DMS79 treated with DMSO at 0.1 percent for 48 hours (cell line): ENCODE data around the gene GSTM1.

Experiments used
- DNase-seq: peaks from one replicate; lab custom pipeline; 2025; lab: John Stamatoyannopoulos, UW

The GSTM1 gene

DNA sequence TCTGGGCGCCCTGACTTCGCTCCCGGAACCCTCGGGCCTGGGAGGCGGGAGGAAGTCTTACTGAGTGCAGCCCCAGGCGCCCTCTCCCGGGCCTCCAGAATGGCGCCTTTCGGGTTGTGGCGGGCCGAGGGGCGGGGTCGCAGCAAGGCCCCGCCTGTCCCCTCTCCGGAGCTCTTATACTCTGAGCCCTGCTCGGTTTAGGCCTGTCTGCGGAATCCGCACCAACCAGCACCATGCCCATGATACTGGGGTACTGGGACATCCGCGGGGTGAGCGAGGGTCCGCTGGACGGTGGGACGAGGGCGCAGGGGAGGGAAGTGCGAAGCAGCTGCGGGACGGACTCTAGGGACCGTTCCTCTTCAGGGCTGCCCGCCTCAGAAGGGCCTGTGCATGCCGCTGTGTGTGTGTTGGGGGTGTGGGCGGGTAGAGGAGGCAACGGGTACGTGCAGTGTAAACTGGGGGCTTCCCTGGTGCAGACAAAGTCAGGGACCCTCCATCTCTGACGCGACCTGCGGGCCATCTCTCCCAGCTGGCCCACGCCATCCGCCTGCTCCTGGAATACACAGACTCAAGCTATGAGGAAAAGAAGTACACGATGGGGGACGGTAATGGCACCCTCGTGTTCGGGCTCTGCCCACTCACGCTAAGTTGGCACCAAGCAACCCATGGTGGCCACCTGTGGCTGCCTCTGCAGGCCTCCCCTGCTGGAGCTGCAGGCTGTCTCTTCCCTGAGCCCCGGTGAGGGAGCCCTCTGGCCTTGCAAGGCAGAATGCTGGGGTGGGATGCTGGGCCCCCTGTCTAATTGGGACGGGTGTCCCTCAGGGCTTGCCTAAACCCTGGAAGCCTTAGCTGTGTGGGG is at the start of gene GSTM1:
Gene GSTM1, plus strand, starts transcription at position 177 of the 859 bp plus-strand sequence. Its CDS starts 57 bp downstream, at position 234.
- DNase-seq, result peak; percentile 76

DNA sequence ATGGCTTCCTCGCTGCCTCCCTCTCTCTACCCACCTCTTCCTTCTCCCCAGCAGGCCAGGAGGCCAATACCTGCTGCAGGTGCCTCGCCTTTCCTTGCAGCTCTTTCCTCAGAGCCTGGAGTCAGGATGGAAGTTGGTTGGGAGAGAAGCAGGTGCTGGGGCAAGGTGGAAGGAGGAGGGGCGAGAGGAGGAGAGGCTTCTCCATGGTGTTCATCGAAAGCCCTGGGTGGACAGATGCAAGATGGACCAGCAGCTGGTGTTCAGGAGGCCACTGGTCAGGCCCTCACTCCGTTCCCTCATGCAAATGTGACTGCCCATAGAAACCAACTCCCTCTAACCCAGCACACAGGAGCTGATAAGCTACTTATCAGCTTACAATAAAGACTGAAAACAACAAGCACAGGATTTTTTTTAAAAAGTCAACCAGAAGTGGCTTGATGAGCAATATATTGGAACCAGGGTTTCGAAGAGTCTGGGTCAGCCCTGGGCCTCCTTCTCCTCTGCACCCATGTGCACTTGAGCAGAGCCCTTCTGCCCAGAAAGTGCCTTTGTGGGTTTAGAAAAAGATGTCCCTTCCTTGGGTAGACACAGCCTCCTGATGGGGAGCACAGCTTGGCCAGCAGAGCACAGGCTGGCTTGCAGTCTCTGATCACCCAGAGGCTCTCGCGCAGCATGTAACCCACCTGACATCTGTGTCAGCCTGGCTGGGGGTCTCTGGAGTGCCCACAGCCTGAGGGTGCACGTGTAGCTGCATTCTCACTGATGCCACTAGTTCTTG is 48.4 kb upstream of the GSTM1 start:
- DNase-seq, result no peak

DNA sequence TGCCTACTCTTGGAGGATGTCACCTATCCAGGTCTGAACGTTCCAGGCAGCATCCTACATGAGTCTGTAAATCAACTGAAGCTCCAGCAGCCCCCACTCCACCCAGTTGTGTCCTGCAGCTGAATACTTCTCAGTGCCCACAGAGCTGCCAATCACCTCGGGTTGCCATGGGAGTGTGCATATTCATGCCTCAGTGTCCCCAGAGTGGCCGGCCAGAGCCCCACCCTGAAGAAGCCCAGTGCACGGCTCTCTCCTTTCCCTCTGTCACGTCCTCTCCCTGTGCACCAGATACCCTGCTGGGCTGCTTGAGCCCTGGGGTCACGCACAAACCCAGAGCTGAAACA is 47.8 kb upstream of the GSTM1 start:
- no peak for DNase-seq

DNA sequence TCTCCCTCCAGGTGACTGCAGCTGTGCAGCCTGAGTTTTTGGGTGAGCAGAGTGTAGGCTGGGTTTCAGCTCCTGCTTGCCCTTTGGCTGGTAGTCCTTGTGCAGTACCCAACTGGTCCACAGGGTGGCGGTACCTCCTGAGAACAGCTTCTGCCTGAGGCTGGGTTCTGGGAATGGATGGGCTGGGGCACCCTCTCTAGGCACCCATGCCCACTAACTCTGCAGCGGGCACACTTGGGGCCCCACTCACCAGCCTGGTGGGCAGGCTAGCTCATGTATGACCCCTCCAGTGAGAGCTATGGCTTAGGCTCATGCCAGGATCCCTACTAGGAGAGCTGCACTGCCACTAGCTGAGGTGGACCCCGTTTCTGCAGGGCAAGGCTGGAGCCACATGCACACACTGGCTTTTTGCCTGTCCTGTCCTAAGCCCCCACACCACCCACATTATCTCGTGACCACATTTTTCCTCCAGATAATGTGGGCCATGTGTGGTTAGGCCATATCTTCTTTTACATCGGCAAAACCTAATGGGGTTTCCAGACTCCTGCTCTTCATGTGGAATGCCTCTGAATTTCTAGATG is 47.2 kb upstream of the GSTM1 start:
- DNase-seq, result peak; percentile 26

DNA sequence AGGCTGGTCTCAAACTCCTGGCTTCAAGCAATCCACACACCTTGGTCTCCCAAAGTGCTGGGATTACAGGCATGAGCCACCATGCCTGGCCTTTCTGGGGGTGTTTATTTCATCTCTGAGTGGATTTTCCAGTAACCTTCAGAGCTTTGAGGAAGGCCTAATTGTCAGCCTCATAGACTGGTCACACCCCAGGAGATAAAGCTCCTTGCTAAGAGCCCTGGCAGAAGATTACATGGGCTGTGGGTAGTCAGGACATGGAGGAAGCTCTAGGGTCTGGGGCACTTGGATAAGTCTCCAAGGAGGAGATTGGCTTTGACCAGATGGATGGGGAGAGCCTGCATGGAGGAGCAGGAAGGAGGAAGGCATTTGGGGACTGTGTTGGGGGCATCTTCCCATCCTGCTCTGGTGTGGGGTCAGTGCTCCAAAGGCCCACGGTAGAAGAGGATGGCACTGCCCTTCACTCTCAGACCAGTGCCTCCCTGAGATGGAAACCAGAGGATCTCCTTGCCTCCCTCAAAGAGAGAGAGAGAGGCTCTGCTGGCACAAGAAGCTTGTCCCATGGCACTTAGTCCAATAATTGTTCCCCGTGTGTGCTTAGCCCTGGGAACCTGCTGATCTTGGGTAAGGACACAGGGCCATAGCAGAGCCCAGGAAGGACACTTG is 46.4 kb upstream of the GSTM1 start:
- no peak for DNase-seq

DNA sequence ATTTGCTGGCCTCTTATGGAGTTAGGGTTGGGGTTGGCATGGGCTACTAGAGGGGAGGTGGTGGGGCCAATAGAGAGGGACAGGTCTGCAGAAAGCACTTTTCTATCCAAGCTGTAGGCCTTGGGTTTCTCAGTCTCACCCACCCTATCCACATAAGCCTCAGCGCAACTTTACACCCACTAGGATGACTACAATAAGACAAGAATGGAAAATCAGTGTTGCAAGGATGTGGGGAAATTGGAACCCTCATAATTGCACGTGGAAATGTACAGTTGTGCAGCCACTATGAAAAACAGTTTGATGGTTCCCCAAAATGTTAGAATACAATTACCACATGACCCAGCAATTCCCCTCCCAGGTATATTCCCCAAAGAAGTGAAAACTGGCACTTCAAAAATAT is 45.8 kb upstream of the GSTM1 start:
- no peak for DNase-seq

DNA sequence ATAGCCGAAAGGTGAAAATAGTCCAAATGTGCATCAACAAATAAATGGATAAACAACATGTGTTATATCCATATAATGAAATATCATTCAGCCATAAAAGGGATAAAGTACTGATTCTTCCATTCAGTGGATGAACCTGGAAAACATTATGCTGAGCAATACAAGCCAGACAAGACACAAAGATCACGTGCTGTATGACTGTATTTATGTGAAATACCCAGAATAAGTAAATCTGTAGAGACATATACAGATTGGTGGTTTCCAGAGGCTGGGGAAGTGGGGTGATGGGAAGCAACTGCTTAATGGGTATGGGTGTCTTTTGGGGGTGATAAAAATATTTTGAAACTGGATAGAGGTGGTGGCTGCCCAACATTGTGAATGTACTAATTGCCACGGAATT is 45.0 kb upstream of the GSTM1 start:
- no peak for DNase-seq

DNA sequence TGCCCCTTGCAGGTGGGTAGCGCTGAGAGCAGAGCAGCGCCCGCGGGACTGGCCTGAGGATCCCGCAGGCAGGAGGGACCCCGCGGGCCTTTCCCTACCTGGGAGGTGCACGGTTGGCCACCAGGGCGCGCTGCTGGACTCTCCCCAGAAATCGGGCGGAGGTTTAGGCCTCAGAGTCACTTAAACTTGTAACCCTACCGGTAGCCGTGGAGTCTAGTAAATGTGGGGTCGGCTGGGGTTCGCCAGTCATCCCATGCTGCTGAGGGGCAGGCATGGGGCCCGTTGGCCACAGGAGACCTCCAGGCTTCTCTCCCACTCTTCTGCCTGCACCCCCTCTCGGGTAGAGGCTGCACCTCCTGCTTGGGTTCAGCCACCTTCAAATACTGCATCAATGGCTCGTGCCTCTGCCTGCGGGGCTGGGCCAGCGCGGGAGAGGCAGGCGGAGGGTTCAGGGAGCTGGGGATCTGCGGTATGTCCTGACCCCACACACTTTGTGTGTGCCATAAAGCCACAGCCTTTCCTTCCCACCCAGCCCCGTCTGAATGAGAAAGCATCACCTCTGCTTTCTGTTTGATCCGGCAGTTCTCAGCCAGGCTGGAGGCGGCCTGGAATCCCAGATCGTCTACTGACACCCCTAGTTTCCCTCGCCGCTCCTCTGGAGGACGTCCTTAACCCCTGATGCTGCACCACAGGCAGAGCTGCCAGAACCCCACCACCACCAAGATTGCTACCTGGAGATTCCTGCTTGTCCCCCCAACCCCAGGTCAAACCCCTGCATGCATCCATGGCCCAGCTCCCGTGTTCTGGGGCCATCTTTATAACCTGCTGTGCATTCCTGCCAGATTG is 44.0 kb upstream of the GSTM1 start:
- no peak for DNase-seq

DNA sequence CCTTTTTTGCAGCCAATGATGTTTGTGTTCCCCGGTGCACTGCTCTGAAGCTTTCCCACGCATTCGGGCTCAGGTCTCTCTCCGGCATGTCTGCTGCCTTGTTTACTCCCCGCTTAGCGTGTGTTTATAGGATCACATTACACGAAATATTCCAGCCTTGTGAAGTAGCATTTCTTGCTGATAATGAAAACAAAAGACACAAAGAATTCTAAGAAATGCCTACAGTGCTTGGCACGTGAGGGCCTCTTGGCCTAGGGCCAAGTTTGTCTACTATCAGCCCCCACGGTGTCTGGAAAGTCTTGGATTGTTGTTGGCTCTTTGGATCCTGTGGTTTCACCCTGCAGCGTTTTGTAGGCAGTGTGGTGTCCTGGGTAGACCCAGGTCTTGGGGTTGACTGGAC is 42.9 kb upstream of the GSTM1 start:
- no peak for DNase-seq

DNA sequence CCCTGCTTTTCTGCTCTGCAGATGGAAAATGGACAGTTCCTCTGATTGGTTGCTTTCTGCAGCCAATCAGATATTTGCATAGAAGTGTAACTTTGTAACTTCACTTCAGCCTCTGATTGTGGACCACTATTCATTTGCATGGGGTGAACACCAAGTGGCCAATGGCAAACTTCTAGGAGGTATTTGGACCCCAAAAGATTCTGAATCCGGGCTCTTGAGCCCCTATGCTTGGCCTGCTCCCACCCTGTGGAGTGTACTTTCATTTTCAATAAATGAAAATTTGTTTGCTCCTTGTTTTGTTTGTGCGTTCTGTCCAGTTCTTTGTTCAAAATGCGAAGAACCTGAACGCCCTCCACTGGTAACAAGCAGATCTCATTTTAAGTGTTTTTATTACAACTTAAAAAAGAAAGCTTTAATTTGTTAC is 38.1 kb upstream of the GSTM1 start:
- DNase-seq, result peak; percentile 58

DNA sequence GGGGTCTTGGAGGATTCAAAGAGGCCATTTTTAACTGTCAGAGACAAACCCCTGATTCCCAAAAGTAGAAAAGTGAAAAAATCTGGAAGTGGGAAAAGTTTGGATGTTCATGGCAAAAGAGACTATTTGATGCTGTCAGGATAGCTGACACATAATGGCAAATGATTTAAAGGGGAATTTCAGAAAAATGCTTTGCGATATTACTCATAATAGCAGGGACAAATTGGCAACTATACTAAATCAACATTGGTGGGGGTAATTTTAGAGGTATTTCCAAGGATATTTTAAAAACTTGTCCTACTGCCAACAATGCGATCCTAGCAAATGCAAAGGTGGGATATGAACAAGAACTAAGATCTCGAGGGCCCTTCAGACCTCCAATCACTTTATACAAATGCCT is 37.0 kb upstream of the GSTM1 start:
- DNase-seq, result no peak

DNA sequence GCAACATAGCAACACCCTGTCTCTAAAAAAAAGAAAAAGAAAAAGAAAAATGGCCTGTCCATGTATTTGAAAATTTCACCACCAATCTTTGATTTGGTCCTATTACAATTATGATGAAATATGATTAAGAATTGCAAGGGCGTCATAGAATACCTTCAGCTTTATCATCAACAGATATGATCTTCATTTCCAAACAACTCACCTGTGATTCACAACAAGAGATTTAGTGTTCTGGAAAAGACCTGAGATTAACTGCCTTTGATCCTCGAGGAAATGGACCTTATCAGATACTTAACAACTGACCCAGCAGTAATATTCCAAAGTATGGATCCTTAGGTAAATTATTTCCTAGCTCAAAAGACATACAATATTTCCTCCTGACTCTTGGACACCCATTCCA is 35.2 kb upstream of the GSTM1 start:
- no peak for DNase-seq

DNA sequence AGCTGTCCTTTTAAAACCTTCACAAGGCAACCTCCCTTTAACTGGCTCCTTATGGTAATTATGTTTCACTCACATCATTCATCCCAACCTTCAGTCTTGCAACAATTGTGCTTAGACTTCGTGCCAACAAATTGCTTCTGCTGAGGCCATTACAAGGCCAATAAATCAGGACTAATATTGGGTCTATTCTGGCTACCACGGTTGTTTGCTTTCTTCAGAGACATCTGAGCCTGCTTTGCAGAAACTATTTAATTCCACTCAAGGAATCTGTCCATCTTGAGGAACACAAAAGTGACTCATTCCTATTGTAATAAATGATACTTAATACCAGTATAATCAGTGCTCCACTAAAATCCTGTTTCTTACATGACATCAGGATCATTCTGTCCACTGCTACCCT is 34.3 kb upstream of the GSTM1 start:
- DNase-seq, result no peak

DNA sequence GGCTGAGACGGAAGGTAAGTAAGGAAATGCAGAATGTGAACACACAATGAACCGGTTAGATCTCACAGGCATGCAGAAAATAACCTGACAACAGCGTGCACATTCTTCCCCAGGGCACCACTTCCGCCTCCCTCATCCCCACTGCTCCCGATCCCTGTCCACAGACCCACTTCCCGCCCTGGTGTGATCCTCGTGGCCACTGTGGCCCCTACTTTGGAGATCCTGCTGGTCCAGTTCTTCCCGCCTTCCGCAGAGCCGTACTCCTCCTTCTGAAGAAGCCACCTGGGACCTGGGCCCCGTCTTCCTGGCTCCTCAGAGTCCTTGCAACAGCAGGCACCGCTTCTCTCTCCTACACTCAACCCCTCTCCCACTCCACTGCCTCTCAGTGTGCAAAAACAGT is 33.1 kb upstream of the GSTM1 start:
- no peak for DNase-seq

DNA sequence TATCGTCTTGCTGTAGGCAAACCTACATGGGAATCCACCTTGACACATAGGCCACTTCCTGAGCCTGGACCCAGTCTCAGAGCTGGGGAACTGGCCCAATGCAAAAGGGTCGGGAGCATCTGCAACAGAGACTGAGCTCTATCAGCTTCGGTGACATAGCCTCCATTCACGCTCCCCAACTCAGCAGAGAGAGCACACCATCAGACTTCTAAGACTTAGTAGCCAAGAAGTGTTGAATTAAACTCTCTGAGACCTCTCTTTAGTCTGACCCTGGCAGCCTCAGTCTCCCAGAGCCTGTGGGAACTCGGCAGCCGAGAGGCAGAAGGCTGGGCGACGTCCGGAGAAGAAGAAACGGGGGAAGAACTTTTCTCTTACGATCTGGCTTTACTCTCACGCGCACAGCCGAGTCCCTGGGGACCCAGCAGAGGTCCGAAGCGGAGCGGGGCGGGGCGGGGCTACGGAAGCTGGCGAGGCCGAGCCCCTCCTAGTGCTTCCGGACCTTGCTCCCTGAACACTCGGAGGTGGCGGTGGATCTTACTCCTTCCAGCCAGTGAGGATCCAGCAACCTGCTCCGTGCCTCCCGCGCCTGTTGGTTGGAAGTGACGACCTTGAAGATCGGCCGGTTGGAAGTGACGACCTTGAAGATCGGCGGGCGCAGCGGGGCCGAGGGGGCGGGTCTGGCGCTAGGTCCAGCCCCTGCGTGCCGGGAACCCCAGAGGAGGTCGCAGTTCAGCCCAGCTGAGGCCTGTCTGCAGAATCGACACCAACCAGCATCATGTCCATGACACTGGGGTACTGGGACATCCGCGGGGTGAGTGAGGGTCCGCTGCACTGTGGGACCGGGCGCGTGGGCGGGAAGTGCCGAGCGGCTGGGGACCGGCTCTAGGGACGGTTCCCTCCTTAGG is 31.8 kb upstream of the GSTM1 start, which contains the start of gene GSTM4:
Gene GSTM4, plus strand, starts transcription at position 485 of the 905 bp plus-strand sequence. Its CDS starts 291 bp downstream, at position 776.
- DNase-seq, result peak; percentile 49

DNA sequence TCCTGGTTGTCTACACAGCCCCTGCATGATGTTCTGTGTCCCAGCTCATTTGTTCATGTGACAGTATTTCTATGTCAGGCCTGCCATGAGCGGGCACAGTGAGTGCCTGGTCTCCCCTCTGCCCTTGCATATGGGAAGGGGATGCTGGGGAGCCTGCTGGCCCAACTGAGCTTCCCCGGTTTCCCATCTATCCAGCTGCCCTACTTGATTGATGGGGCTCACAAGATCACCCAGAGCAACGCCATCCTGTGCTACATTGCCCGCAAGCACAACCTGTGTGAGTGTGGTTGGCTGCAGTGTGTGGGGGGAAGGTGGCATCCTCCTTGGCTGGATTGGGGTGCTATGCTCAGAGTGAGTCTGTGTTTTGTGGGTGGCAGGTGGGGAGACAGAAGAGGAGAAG is 30.2 kb upstream of the GSTM1 start:
- no peak for DNase-seq

DNA sequence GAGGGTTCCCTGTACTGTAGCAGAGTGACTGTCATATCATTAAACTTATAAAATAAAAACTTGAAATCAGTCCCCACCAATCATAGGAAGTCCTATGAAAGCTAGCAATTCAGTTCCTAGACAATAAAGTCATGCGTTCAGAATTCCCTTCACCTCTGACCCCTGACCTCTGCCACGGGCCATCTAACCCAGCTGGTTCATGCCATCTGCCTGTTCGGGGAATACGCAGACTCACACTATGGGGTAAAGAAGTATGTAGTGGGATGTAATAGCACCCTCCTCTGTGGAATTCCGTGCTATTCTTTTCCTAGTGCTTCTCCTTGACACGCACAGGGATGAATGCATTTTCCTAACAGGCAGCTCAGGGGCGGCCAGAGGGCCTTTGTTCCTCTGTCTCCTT is 29.6 kb upstream of the GSTM1 start:
- DNase-seq, result no peak

DNA sequence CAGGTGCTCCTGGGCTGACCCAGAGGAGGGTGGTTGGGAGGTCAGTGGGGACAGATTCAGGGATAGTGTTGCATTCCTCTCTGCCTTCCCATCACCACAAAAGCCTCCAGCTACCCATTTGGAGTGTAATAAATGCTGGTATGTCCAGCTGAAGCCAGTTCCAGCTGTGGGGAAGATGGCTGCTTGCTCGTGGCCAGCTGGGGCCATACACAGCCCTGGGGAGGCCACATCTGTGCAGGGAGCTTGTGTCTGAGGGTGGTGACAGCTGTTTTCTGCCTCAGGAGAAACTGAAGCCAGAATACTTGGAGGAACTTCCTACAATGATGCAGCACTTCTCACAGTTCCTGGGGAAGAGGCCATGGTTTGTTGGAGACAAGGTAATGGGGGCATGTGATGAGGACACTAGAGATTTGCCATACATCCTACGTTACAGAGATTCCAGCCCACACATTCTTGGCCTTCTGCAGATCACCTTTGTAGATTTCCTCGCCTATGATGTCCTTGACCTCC is 29.0 kb upstream of the GSTM1 start:
- no peak for DNase-seq

DNA sequence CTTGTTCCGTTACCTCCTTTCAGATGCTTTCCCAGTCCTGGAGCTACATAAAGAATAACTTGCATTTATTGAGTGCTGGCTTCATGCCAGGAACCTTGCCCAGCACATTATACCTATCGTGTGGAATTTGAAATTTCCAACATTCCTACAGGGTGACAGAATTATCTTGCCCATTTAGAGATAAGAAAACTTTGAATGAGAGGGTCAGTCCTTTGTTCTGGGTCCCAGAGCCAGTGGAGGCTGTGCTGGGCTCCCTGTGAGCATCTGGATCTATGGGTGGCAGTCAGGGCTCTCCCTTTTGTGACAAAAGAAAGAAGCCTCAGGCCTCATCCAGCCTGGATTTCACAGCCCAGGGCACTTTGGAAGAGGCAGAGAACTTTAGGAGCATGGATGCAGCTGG is 28.5 kb upstream of the GSTM1 start:
- DNase-seq, result no peak
